Activated CD8-positive, alpha-beta T cell treated with anti-CD3 and anti-CD28 coated beads for 36 hours (primary cell): ENCODE results near the gene STX2. TPM values are rescaled to one million over a fixed set of nuclear protein-coding genes. Genes with fewer than 3 reads are reported as not detected.

Source experiments
- ATAC-seq: fragments of 200-7000 bp; cut with Tn5 transposase; one replicate; pipeline ENCODE4 v1.10.0; 2021; ENCODE audit warnings: mild to moderate bottlenecking, moderate library complexity
- CTCF ChIA-PET: fragments of 350-600 bp; sonication (Branson Sonifier 250); formaldehyde crosslinking; loops from one replicate; lab custom pipeline; 2021; ENCODE audit warnings: antibody characterized with exemption; lab: Charles Lee
- POLR2A ChIA-PET: fragments of 350-600 bp; sonication (Branson Sonifier 250); formaldehyde crosslinking; loops from one replicate; lab custom pipeline; 2021; ENCODE audit warnings: antibody characterized with exemption; lab: Charles Lee
- DNase-seq: peaks from one replicate; pipeline ENCODE4 v3.0.0-alpha.2; 2020
- H3K27ac Mint-ChIP-seq: one replicate; pipeline ENCODE4 v1.8.0; 2021; ENCODE audit warnings: mild to moderate bottlenecking, mixed read lengths
- H3K27me3 Mint-ChIP-seq: one replicate; pipeline ENCODE4 v1.8.0; 2021; ENCODE audit warnings: mixed read lengths
- H3K36me3 Mint-ChIP-seq: one replicate; pipeline ENCODE4 v1.8.0; 2021; ENCODE audit warnings: low read depth, mixed read lengths
- H3K4me1 Mint-ChIP-seq: one replicate; pipeline ENCODE4 v1.8.0; 2021; ENCODE audit warnings: low read depth, mixed read lengths
- H3K4me3 Mint-ChIP-seq: one replicate; pipeline ENCODE4 v1.8.0; 2021; ENCODE audit warnings: mild to moderate bottlenecking, moderate library complexity, mixed read lengths
- H3K9me3 Mint-ChIP-seq: one replicate; pipeline ENCODE4 v1.8.0; 2021; ENCODE audit warnings: mixed read lengths
- intact Hi-C: fragments of 100-400 bp; cut with micrococcal nuclease; formaldehyde crosslinking; loops from one replicate; pipeline ENCODE4 v1.10.0; 2022
- total RNA-seq, 2 experiments: library from RNA; stranded (reverse); gene quantifications; one replicate each; pipeline ENCODE4 v1.2.3, GENCODE V29; 2021
- TF ChIP-seq, protein P1 (sequence below): fragments of 200-600 bp; IDR thresholded peaks from one replicate; pipeline ENCODE4 v1.8.0; 2022; ENCODE audit warnings: antibody characterized with exemption, mild to moderate bottlenecking

STX2 gene
- total RNA-seq, 2 experiments from 2014 or later: 11.8 to 12.4 TPM

DNA sequence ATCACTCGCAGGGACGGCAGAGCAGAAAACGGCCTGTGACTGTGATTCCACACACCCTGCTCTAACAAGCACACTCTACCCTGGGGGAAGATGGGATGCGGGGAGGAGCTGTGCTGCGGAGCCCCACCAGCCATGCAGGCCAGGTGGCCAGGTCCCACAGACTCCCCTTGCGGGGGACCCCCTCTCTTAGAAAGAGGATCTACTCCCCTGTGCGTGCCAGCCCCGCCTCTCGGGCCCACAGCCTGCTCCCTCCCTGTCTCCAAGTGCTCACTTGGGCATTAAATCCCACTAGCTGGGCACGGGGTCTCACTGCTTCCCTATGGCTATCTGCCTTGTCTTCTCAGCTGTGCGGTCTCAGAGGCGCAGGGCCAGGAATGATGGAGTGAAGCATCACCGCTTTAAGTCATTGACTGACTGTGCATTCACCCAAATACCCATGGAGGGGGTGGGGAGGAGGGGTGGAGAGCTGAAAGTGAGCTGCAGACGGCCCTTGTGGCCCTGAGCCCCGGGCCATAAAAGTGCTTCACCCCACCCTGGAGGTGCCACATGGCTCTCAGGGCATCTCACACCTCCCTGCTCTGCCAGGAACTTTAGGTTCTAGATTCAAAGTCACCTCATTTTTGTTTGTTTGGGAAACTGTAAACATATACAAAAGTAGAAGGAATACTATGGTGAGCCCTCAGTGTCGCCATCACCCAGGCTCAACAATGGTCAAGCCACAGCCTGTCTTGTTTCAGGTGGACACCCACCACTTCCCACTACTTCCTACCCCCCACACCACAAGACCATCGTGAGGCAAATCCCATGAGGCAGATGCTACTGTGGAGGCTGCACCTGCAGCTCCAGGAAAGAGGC lies 9.4 kb downstream of the STX2 start:
- no peak overlapping the region for H3K4me3 Mint-ChIP-seq
- TF ChIP-seq, protein P1, sequence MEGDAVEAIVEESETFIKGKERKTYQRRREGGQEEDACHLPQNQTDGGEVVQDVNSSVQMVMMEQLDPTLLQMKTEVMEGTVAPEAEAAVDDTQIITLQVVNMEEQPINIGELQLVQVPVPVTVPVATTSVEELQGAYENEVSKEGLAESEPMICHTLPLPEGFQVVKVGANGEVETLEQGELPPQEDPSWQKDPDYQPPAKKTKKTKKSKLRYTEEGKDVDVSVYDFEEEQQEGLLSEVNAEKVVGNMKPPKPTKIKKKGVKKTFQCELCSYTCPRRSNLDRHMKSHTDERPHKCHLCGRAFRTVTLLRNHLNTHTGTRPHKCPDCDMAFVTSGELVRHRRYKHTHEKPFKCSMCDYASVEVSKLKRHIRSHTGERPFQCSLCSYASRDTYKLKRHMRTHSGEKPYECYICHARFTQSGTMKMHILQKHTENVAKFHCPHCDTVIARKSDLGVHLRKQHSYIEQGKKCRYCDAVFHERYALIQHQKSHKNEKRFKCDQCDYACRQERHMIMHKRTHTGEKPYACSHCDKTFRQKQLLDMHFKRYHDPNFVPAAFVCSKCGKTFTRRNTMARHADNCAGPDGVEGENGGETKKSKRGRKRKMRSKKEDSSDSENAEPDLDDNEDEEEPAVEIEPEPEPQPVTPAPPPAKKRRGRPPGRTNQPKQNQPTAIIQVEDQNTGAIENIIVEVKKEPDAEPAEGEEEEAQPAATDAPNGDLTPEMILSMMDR: no peak
- CTCF ChIA-PET: no interaction called here
- H3K27me3 Mint-ChIP-seq: no peaks in the 10 kb centered on the region
- no peaks in the 10 kb centered on the region for H3K9me3 Mint-ChIP-seq
- peaks cover 9% of the 10 kb centered on the region for H3K36me3 Mint-ChIP-seq
- DNase-seq (no peak), ATAC-seq (no peak)
- intact Hi-C loops: no loop called here
- POLR2A ChIA-PET: interaction anchor here (1.1 kb wide), 1 partner anchor 10 kb away, joined by 3 read pairs; no protein-coding TSS in a partner anchor
- H3K4me1 Mint-ChIP-seq: peaks cover 34% of the 10 kb centered on the region
- H3K27ac Mint-ChIP-seq: no peak overlapping the region

DNA sequence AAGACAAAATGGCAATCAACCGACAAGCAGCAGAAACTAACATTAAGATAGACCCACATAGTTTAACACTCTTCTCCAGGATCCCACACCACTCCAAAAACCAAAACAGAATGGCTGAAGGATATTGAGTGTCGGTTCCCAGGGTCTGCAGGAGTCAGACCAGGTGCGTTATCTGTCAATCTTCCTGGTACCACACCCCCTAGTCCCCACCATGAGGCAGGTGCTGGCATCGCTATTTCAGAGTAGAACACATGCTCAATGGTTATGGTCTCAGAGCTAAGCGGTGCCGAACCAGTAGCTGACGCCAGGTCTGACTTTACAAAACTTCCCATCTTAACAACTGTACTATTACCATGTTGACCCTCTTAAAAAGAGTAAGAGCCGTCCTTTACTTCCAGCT lies 10.2 kb downstream of the STX2 start:
- Mint-ChIP-seq H3K36me3 (peaks cover 9% of the 10 kb centered on the region), H3K4me1 (peaks cover 34% of the 10 kb centered on the region), H3K27me3 (no peaks in the 10 kb centered on the region), H3K4me3 (no peak overlapping the region), H3K27ac (no peak overlapping the region), H3K9me3 (no peaks in the 10 kb centered on the region)
- TF ChIP-seq, protein P1: no peak
- DNase-seq: no peak
- intact Hi-C loops: no loop called here
- ATAC-seq: no peak
- ChIA-PET CTCF (no interaction called here), POLR2A (interaction anchor here (1.1 kb wide), 1 partner anchor 11 kb away, joined by 3 read pairs; no protein-coding TSS in a partner anchor)

DNA sequence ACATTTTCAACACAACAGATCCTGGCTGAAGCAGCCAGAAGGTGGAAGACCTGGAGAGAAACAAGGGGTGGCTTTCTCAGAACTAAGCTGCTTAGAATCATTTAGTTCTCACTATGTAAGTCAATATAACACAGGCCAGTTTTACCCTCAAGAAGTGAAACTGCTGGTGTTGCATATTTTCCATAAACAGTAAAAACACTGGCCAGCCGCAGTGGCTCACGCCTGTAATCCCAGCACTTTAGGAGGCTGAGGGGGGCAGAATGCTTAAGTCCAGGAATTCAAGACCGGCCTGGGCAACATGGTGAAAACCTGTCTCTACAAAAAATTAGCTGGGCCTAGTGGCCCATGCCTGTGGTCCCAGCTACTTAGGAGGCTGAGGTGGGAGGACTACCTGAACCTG lies 11.6 kb downstream of the STX2 start:
- no peak overlapping the region for H3K4me3 Mint-ChIP-seq
- H3K27ac Mint-ChIP-seq: peak overlapping the region; percentile 35
- ChIA-PET POLR2A (interaction anchor here (0.8 to 1.0 kb wide), 2 partner anchors 10 to 11 kb away, joined by 3 read pairs; no protein-coding TSS in a partner anchor), CTCF (interaction anchor here (1.0 to 4.1 kb wide), 5 partner anchors 10 to 625 kb away, joined by 3 to 21 read pairs (median 16); no protein-coding TSS in a partner anchor)
- H3K4me1 Mint-ChIP-seq: peaks cover 27% of the 10 kb centered on the region
- peaks cover 9% of the 10 kb centered on the region for H3K36me3 Mint-ChIP-seq
- TF ChIP-seq, protein P1: no peak
- intact Hi-C loops: no loop called here
- no peaks in the 10 kb centered on the region for H3K9me3 Mint-ChIP-seq
- no peaks in the 10 kb centered on the region for H3K27me3 Mint-ChIP-seq
- peak; percentile 12 for DNase-seq
- ATAC-seq: peak; percentile 37

DNA sequence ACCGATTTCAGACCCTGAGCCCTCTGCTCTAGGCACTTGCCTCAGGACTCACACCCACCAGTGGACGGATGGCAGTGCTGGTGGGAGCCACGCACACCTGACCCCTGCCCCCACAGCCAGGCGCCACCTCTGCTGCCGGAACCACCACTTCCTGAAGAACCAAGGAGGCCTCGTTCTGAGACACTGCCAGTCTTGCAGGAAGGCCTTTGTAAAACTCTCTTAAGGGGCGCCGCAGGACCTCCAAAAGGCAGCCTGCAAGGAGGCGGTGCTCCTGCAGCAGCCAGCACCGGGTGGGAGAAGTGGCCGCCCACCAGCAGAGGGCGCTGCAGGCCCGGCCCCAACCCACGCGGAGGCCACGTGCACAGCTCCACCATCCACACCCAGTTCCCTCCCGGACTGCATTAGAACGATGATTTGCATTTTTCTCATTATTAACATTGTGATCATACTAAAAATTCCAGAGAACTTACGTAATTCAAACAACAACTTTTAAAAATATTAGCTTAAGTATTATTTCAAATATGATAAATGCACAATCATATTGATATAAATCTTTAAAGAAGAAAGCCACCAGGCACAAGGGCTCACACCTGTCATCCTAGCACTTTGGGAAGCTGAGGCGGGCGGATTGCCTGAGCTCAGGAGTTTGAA lies 12.8 kb downstream of the STX2 start:
- intact Hi-C loops: no loop called here
- Mint-ChIP-seq H3K4me3 (no peak overlapping the region), H3K4me1 (peaks cover 23% of the 10 kb centered on the region), H3K27ac (peak overlapping the region; percentile 48), H3K27me3 (no peaks in the 10 kb centered on the region), H3K36me3 (peaks cover 13% of the 10 kb centered on the region), H3K9me3 (no peaks in the 10 kb centered on the region)
- peak; percentile 95 for ATAC-seq
- TF ChIP-seq, protein P1: peak; percentile 96
- DNase-seq: peak; percentile 83
- CTCF ChIA-PET: interaction anchor here (0.8 to 4.1 kb wide), 14 partner anchors 10 to 306 kb away, joined by 3 to 38 read pairs (median 6); no protein-coding TSS in a partner anchor
- POLR2A ChIA-PET: interaction anchor here (0.7 to 2.0 kb wide), 3 partner anchors 12 to 44 kb away, joined by 4 to 5 read pairs (median 4); no protein-coding TSS in a partner anchor
